ENCODE data around the gene ARHGAP9.
A peak's percentile ranks its signal among the peaks of the same experiment; 100 is the strongest.

The ARHGAP9 gene

GRCh38 chr12:57487597-57488401 lies 8.1 kb upstream of the ARHGAP9 start, which contains the start of gene MARS1 (continued):
- no peak for TF ChIP-seq HIC1 (tag by site-specific recombination; IDR thresholded peaks at IDR 0.05)
- TF ChIP-seq PRDM2 (tag by site-specific recombination; IDR thresholded peaks at IDR 0.05; ENCODE audit: borderline replicate concordance): no peak
- no peak for TF ChIP-seq ZNF416 (tag by site-specific recombination; IDR thresholded peaks at IDR 0.05)
- no peak for TF ChIP-seq ZNF155 (tag by site-specific recombination; IDR thresholded peaks at IDR 0.05)
- peak; percentile 52; the same call in 1 of the 2 replicates for TF ChIP-seq KLF10 (tag by site-specific recombination; IDR thresholded peaks at IDR 0.05)
- no peak for TF ChIP-seq ZIC2 (tag by site-specific recombination; IDR thresholded peaks at IDR 0.05)
- TF ChIP-seq HOXC10 (CRISPR knock-in tag; IDR thresholded peaks at IDR 0.05): no peak
- TF ChIP-seq ZNF473 (tag by site-specific recombination; IDR thresholded peaks at IDR 0.05): no peak
- TF ChIP-seq ZBTB11 (tag by site-specific recombination; conservative IDR thresholded peaks at IDR 0.05; ENCODE audit: low read depth): peak; percentile 88
- TF ChIP-seq RBAK (tag by site-specific recombination; IDR thresholded peaks at IDR 0.05): no peak
- TF ChIP-seq SETDB1 (IDR thresholded peaks at IDR 0.05; ENCODE audit: insufficient read length, low read length): no peak
- TF ChIP-seq SP2 (tag by site-specific recombination; IDR thresholded peaks at IDR 0.05): peak; percentile 74
- no peak for TF ChIP-seq BCL11A (tag by site-specific recombination; IDR thresholded peaks at IDR 0.05; ENCODE audit: low read depth)
- TF ChIP-seq ZBTB17 (tag by site-specific recombination; IDR thresholded peaks at IDR 0.05): peak; percentile 89
- peak; percentile 96 for TF ChIP-seq ZNF76 (tag by site-specific recombination; IDR thresholded peaks at IDR 0.05; ENCODE audit: borderline replicate concordance, low read depth)
- no peak for TF ChIP-seq ZNF202 (tag by site-specific recombination; IDR thresholded peaks at IDR 0.05; ENCODE audit: borderline replicate concordance)
- TF ChIP-seq PBX3 (CRISPR knock-in tag; IDR thresholded peaks at IDR 0.05): no peak
- TF ChIP-seq ZNF23 (tag by site-specific recombination; IDR thresholded peaks at IDR 0.05; ENCODE audit: borderline replicate concordance): no peak
- no peak for TF ChIP-seq SCRT2 (tag by site-specific recombination; IDR thresholded peaks at IDR 0.05)
- TF ChIP-seq ZFP41 (tag by site-specific recombination; IDR thresholded peaks at IDR 0.05; ENCODE audit: borderline replicate concordance): no peak
- TF ChIP-seq ZNF561 (tag by site-specific recombination; IDR thresholded peaks at IDR 0.05; ENCODE audit: borderline replicate concordance): no peak
- 0 out of 2 replicates have a peak, but pooled peaks have one; percentile 18 for TF ChIP-seq ZBTB21 (tag by site-specific recombination; IDR thresholded peaks at IDR 0.05)
- TF ChIP-seq ZNF26 (tag by site-specific recombination; IDR thresholded peaks at IDR 0.05): no peak
- TF ChIP-seq ZNF514 (tag by site-specific recombination; IDR thresholded peaks at IDR 0.05): no peak

All from HEK293 (cell line).